Measurements from ENCODE around the gene SPAST. TPM values are rescaled to one million over a fixed set of nuclear protein-coding genes. Genes with fewer than 3 reads are reported as not detected.

SPAST gene
- total and polyA plus RNA-seq, 2 of the 13 experiments (the other 11 are each of a cell fraction or from before 2014, with no cell fraction given), result 11.5 to 40.4 TPM

DNA sequence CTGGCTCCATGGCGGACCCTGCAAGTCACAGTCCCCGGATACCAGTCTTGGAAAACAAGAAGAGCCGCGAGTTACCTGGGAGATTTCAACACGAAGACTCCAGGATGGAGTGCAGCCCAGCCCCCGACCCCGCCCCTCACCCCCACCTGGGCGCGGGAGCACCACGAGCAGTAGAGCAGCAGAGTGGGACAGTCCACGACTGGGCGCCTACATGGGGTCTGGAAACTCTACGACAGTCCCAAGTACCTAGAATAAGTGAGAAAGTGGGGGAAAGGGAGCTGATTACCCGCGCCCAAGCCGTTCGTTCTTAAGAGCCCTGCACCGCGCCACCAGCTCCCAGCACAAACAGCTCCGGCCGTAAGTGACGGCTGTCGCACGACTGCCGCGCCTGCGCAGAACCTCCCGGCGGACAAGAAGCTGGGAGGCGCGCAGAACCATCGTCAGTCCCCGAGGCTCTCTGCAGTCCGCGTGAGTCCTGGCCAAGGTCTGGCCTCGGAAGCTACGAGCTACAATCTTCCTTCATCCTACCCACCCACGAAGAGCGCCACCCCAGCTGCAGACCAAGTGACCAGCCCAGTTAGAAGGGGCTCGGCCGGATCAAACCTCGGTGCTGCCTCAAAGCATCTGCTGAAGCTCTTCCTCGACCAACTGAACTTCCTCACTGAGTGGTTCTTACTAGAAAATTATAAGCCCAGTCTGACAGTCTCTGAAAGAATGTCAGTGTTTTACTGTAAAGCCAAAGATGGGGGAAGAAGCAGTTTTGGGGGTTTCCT, 23.7 kb upstream of the SPAST start, which contains the start of gene DPY30 (continued):
- TF ChIP-seq ZBTB37 (CRISPR knock-in tag; IDR thresholded peaks at IDR 0.05) (no peak), GABPB1 (CRISPR knock-in tag; IDR thresholded peaks at IDR 0.05) (peak; percentile 80), RARG (CRISPR knock-in tag; IDR thresholded peaks at IDR 0.05; ENCODE audit: low read depth) (no peak), MAFF (IDR thresholded peaks at IDR 0.05; ENCODE audit: low read depth, low read length) (no peak), ZNF317 (CRISPR knock-in tag; IDR thresholded peaks at IDR 0.05) (peak; percentile 90), ZSCAN30 (CRISPR knock-in tag; IDR thresholded peaks at IDR 0.05) (0 out of 2 replicates have a peak, but pooled peaks have one; percentile 75), ZNF18 (CRISPR knock-in tag; IDR thresholded peaks at IDR 0.05; ENCODE audit: insufficient replicate concordance) (no peak), AHR (CRISPR knock-in tag; IDR thresholded peaks at IDR 0.05) (peak; percentile 80), CENPT (CRISPR knock-in tag; IDR thresholded peaks at IDR 0.05; ENCODE audit: low read depth) (no peak), MYNN (CRISPR knock-in tag; IDR thresholded peaks at IDR 0.05; ENCODE audit: low read depth) (peak; percentile 64; the same call in 1 of the 2 replicates), RAD51 (IDR thresholded peaks at IDR 0.05; ENCODE audit: borderline replicate concordance) (no peak), ZNF501 (CRISPR knock-in tag; IDR thresholded peaks at IDR 0.05) (peak; percentile 42; the same call in 1 of the 2 replicates), TBX3 (IDR thresholded peaks at IDR 0.05; ENCODE audit: borderline replicate concordance) (no peak), ZNF614 (CRISPR knock-in tag; IDR thresholded peaks at IDR 0.05; ENCODE audit: borderline replicate concordance) (peak; percentile 91), PBX2 (CRISPR knock-in tag; IDR thresholded peaks at IDR 0.05) (no peak), ZNF367 (CRISPR knock-in tag; IDR thresholded peaks at IDR 0.05; ENCODE audit: borderline replicate concordance) (peak; percentile 83; the same call in 1 of the 2 replicates)
- TF ChIP-seq, protein P1, sequence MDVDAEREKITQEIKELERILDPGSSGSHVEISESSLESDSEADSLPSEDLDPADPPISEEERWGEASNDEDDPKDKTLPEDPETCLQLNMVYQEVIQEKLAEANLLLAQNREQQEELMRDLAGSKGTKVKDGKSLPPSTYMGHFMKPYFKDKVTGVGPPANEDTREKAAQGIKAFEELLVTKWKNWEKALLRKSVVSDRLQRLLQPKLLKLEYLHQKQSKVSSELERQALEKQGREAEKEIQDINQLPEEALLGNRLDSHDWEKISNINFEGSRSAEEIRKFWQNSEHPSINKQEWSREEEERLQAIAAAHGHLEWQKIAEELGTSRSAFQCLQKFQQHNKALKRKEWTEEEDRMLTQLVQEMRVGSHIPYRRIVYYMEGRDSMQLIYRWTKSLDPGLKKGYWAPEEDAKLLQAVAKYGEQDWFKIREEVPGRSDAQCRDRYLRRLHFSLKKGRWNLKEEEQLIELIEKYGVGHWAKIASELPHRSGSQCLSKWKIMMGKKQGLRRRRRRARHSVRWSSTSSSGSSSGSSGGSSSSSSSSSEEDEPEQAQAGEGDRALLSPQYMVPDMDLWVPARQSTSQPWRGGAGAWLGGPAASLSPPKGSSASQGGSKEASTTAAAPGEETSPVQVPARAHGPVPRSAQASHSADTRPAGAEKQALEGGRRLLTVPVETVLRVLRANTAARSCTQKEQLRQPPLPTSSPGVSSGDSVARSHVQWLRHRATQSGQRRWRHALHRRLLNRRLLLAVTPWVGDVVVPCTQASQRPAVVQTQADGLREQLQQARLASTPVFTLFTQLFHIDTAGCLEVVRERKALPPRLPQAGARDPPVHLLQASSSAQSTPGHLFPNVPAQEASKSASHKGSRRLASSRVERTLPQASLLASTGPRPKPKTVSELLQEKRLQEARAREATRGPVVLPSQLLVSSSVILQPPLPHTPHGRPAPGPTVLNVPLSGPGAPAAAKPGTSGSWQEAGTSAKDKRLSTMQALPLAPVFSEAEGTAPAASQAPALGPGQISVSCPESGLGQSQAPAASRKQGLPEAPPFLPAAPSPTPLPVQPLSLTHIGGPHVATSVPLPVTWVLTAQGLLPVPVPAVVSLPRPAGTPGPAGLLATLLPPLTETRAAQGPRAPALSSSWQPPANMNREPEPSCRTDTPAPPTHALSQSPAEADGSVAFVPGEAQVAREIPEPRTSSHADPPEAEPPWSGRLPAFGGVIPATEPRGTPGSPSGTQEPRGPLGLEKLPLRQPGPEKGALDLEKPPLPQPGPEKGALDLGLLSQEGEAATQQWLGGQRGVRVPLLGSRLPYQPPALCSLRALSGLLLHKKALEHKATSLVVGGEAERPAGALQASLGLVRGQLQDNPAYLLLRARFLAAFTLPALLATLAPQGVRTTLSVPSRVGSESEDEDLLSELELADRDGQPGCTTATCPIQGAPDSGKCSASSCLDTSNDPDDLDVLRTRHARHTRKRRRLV (CRISPR knock-in tag; IDR thresholded peaks at IDR 0.05), result no peak
- TF ChIP-seq, protein P2, sequence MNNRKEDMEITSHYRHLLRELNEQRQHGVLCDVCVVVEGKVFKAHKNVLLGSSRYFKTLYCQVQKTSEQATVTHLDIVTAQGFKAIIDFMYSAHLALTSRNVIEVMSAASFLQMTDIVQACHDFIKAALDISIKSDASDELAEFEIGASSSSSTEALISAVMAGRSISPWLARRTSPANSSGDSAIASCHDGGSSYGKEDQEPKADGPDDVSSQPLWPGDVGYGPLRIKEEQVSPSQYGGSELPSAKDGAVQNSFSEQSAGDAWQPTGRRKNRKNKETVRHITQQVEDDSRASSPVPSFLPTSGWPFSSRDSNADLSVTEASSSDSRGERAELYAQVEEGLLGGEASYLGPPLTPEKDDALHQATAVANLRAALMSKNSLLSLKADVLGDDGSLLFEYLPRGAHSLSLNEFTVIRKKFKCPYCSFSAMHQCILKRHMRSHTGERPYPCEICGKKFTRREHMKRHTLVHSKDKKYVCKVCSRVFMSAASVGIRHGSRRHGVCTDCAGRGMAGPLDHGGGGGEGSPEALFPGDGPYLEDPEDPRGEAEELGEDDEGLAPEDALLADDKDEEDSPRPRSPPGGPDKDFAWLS (CRISPR knock-in tag; IDR thresholded peaks at IDR 0.05; ENCODE audit: borderline replicate concordance), result no peak

Measured in HepG2 (cell line).